Liver (tissue), 3 donors: Measurements from ENCODE around the gene RSU1.

Source experiments
- EGR1 ChIP-seq, 2 donors: IDR thresholded peaks; 2 replicates each; pipeline ENCODE4 v1.6.1; 2016 to 2018; ENCODE audit warnings: antibody characterized with exemption in 2 of 2, low read depth in 2 of 2
- JUND ChIP-seq, 2 donors: IDR thresholded peaks; 2 replicates each; pipeline ENCODE4 v1.6.1; 2016; ENCODE audit warnings: antibody characterized with exemption in 2 of 2
- MAX ChIP-seq: IDR thresholded peaks from 2 replicates; pipeline ENCODE4 v1.6.1; 2016; ENCODE audit warnings: antibody characterized with exemption
- NR2F2 ChIP-seq: IDR thresholded peaks from 2 replicates; pipeline ENCODE4 v1.6.1; 2016; ENCODE audit warnings: antibody characterized with exemption
- RAD21 ChIP-seq, 2 donors: IDR thresholded peaks; 2 replicates each; pipeline ENCODE4 v1.6.1; 2016; ENCODE audit warnings: antibody characterized with exemption in 2 of 2, mild to moderate bottlenecking in 2 of 2
- SP1 ChIP-seq: IDR thresholded peaks from 2 replicates; pipeline ENCODE4 v1.6.1; 2018; ENCODE audit warnings: antibody characterized with exemption, mild to moderate bottlenecking
- TAF1 ChIP-seq: conservative IDR thresholded peaks from 2 replicates; pipeline ENCODE4 v1.6.1; 2016; ENCODE audit warnings: antibody characterized with exemption, mild to moderate bottlenecking
- YY1 ChIP-seq: IDR thresholded peaks from 2 replicates; pipeline ENCODE4 v1.6.1; 2016; ENCODE audit warnings: antibody characterized with exemption, mild to moderate bottlenecking
- TF ChIP-seq, protein P1 (sequence below): fragments of 150-350 bp; IDR thresholded peaks from 2 replicates; pipeline ENCODE4 v1.5.1; 2017; ENCODE audit warnings: improper control_type of control experiment, low read depth, low read length; ENCODE audit not compliant: missing input control
- TF ChIP-seq, protein P2 (sequence below): IDR thresholded peaks from 2 replicates; pipeline ENCODE4 v1.6.1; 2016; ENCODE audit warnings: antibody characterized with exemption, mild to moderate bottlenecking
- TF ChIP-seq, protein P3 (sequence below): IDR thresholded peaks from 2 replicates; pipeline ENCODE4 v1.6.1; 2016; ENCODE audit warnings: antibody characterized with exemption
- donor health status: healthy.
- donor health status: healthy.

- TF ChIP-seq, protein P1, sequence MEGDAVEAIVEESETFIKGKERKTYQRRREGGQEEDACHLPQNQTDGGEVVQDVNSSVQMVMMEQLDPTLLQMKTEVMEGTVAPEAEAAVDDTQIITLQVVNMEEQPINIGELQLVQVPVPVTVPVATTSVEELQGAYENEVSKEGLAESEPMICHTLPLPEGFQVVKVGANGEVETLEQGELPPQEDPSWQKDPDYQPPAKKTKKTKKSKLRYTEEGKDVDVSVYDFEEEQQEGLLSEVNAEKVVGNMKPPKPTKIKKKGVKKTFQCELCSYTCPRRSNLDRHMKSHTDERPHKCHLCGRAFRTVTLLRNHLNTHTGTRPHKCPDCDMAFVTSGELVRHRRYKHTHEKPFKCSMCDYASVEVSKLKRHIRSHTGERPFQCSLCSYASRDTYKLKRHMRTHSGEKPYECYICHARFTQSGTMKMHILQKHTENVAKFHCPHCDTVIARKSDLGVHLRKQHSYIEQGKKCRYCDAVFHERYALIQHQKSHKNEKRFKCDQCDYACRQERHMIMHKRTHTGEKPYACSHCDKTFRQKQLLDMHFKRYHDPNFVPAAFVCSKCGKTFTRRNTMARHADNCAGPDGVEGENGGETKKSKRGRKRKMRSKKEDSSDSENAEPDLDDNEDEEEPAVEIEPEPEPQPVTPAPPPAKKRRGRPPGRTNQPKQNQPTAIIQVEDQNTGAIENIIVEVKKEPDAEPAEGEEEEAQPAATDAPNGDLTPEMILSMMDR: no peak
- TF ChIP-seq NR2F2: no peak
- no peak for TF ChIP-seq JUND (IDR thresholded peaks at IDR 0.05)
- no peak for TF ChIP-seq RAD21 (IDR thresholded peaks at IDR 0.05)
- no peak for TF ChIP-seq TAF1
- TF ChIP-seq SP1: no peak
- TF ChIP-seq, protein P2, sequence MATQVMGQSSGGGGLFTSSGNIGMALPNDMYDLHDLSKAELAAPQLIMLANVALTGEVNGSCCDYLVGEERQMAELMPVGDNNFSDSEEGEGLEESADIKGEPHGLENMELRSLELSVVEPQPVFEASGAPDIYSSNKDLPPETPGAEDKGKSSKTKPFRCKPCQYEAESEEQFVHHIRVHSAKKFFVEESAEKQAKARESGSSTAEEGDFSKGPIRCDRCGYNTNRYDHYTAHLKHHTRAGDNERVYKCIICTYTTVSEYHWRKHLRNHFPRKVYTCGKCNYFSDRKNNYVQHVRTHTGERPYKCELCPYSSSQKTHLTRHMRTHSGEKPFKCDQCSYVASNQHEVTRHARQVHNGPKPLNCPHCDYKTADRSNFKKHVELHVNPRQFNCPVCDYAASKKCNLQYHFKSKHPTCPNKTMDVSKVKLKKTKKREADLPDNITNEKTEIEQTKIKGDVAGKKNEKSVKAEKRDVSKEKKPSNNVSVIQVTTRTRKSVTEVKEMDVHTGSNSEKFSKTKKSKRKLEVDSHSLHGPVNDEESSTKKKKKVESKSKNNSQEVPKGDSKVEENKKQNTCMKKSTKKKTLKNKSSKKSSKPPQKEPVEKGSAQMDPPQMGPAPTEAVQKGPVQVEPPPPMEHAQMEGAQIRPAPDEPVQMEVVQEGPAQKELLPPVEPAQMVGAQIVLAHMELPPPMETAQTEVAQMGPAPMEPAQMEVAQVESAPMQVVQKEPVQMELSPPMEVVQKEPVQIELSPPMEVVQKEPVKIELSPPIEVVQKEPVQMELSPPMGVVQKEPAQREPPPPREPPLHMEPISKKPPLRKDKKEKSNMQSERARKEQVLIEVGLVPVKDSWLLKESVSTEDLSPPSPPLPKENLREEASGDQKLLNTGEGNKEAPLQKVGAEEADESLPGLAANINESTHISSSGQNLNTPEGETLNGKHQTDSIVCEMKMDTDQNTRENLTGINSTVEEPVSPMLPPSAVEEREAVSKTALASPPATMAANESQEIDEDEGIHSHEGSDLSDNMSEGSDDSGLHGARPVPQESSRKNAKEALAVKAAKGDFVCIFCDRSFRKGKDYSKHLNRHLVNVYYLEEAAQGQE: no peak
- no peak for TF ChIP-seq EGR1 (IDR thresholded peaks at IDR 0.05; ENCODE audit: low read depth in 2 of 2)
- TF ChIP-seq YY1: no peak
- TF ChIP-seq MAX: no peak
- TF ChIP-seq, protein P3, sequence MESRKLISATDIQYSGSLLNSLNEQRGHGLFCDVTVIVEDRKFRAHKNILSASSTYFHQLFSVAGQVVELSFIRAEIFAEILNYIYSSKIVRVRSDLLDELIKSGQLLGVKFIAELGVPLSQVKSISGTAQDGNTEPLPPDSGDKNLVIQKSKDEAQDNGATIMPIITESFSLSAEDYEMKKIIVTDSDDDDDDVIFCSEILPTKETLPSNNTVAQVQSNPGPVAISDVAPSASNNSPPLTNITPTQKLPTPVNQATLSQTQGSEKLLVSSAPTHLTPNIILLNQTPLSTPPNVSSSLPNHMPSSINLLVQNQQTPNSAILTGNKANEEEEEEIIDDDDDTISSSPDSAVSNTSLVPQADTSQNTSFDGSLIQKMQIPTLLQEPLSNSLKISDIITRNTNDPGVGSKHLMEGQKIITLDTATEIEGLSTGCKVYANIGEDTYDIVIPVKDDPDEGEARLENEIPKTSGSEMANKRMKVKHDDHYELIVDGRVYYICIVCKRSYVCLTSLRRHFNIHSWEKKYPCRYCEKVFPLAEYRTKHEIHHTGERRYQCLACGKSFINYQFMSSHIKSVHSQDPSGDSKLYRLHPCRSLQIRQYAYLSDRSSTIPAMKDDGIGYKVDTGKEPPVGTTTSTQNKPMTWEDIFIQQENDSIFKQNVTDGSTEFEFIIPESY: no peak
Observed at GRCh38 chr10:16811292-16811691, 5.9 kb downstream of the RSU1 start.
